Measurements from ENCODE around the gene AADACL2.

DNA sequence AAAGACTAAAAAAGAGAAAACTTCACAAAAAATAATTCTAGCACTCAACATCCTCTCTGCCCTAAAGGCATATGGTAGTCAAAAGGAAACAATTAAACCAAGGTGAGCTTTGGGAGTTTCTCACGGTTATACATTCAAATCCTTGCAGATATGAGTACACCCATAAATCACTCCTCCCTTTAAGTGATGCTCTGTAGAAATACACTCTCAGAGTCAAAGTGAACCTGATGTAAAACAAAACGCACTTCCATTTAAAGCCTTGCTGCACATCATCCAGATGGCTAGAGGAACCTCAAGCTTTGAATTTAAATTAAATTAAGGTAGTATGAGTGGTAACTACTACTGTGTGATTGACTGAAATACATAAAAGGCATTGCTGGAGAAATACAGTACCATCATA, 44.2 kb downstream of the AADACL2 start:
- TF ChIP-seq, protein P1, sequence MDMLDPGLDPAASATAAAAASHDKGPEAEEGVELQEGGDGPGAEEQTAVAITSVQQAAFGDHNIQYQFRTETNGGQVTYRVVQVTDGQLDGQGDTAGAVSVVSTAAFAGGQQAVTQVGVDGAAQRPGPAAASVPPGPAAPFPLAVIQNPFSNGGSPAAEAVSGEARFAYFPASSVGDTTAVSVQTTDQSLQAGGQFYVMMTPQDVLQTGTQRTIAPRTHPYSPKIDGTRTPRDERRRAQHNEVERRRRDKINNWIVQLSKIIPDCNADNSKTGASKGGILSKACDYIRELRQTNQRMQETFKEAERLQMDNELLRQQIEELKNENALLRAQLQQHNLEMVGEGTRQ (IDR thresholded peaks at IDR 0.05): no peak
- no peak for TF ChIP-seq SMC3 (IDR thresholded peaks at IDR 0.05)
- TF ChIP-seq, protein P2, sequence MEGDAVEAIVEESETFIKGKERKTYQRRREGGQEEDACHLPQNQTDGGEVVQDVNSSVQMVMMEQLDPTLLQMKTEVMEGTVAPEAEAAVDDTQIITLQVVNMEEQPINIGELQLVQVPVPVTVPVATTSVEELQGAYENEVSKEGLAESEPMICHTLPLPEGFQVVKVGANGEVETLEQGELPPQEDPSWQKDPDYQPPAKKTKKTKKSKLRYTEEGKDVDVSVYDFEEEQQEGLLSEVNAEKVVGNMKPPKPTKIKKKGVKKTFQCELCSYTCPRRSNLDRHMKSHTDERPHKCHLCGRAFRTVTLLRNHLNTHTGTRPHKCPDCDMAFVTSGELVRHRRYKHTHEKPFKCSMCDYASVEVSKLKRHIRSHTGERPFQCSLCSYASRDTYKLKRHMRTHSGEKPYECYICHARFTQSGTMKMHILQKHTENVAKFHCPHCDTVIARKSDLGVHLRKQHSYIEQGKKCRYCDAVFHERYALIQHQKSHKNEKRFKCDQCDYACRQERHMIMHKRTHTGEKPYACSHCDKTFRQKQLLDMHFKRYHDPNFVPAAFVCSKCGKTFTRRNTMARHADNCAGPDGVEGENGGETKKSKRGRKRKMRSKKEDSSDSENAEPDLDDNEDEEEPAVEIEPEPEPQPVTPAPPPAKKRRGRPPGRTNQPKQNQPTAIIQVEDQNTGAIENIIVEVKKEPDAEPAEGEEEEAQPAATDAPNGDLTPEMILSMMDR (IDR thresholded peaks at IDR 0.05): no peak

All from A549 (cell line).